ENCODE measurements around the gene REV3L. TPM values are rescaled to one million over a fixed set of nuclear protein-coding genes. Genes with fewer than 3 reads are reported as not detected.

The REV3L gene
- polyA plus RNA-seq, 1 of the 3 experiments (the other 2 are of a cell fraction): 7.3 TPM

GRCh38 chr6:111502154-111502553 lies 19.1 kb upstream of the REV3L start (continued):
- TF ChIP-seq REST (IDR thresholded peaks at IDR 0.05; ENCODE audit: low read depth, low read length): no peak

GRCh38 chr6:111499269-111499793 lies 16.3 kb upstream of the REV3L start:
- no peak overlapping the region for H3K4me2 ChIP-seq
- WGBS (ENCODE audit: low lambda C conversion rate): 80% methylated on average over 2 of the region's 2 CpGs
- no peaks in the 10 kb centered on the region for H3K36me3 ChIP-seq (replicated peaks in 1 of 2; ENCODE audit: control insufficient read depth in 1 of 2, insufficient read depth in 2 of 2, low read length in 1 of 2)
- POLR2A ChIA-PET: no interaction called here
- H4K20me1 ChIP-seq (ENCODE audit: insufficient read depth): no peaks in the 10 kb centered on the region
- CTCF ChIA-PET: interaction anchor here (0.6 to 0.7 kb wide), 2 partner anchors 78 to 146 kb away, joined by 3 read pairs; no protein-coding TSS in a partner anchor
- H3K9me3 ChIP-seq: no peaks in the 10 kb centered on the region
- H2AFZ ChIP-seq (ENCODE audit: low read depth): no peak overlapping the region
- peaks cover 11% of the 10 kb centered on the region; the same call in 1 of the 2 replicates for H3K79me2 ChIP-seq (ENCODE audit: insufficient read depth)
- H3K9me2 ChIP-seq: no peaks in the 10 kb centered on the region
- no peaks in the 10 kb centered on the region for H3F3A ChIP-seq (replicated peaks; ENCODE audit: insufficient read depth)
- H3K27me3 ChIP-seq (ENCODE audit: insufficient read depth): no peaks in the 10 kb centered on the region
- no peak overlapping the region for H3K27ac ChIP-seq (ENCODE audit: low read depth in 2 of 2, low read length in 1 of 2)
- TF ChIP-seq TCF12 (IDR thresholded peaks at IDR 0.05) (no peak), NRF1 (IDR thresholded peaks at IDR 0.05; ENCODE audit: low read depth, low read length) (no peak), GABPA (IDR thresholded peaks at IDR 0.05; ENCODE audit: low read depth) (no peak), USF1 (IDR thresholded peaks at IDR 0.05; ENCODE audit: borderline replicate concordance, low read depth) (no peak), ZBTB33 (IDR thresholded peaks at IDR 0.05; ENCODE audit: borderline replicate concordance, low read depth) (no peak), USF2 (IDR thresholded peaks at IDR 0.05; ENCODE audit: borderline replicate concordance, low read depth, low read length) (no peak), RAD21 (IDR thresholded peaks at IDR 0.05; ENCODE audit: low read length) (no peak), IRF3 (IDR thresholded peaks at IDR 0.05; ENCODE audit: low read depth, low read length) (no peak), YY1 (IDR thresholded peaks at IDR 0.05; ENCODE audit: low read depth) (no peak), SMC3 (IDR thresholded peaks at IDR 0.05; ENCODE audit: low read depth, low read length) (no peak), FOXM1 (IDR thresholded peaks at IDR 0.05; ENCODE audit: low read depth) (no peak), MAX (IDR thresholded peaks at IDR 0.05; ENCODE audit: low read depth) (no peak), EZH2phosphoT487 (IDR thresholded peaks at IDR 0.05; ENCODE audit: borderline replicate concordance, low read depth) (no peak)
- no peak overlapping the region for H3K4me3 ChIP-seq (ENCODE audit: low read depth in 2 of 2, low read length in 1 of 2)
- peaks cover 11 to 19% of the 10 kb centered on the region in 2 experiments; a peak in 3 of 4 replicates for H3K4me1 ChIP-seq (ENCODE audit: control insufficient read depth in 1 of 2, insufficient read depth in 2 of 2, low read depth in 1 of 2, low read length in 1 of 2)
- H3K9ac ChIP-seq: no peak overlapping the region
- DNase-seq: no peak
